Measurements from ENCODE around the gene SCMH1. TPM values are rescaled to one million over a fixed set of nuclear protein-coding genes. Genes with fewer than 3 reads are reported as not detected.

The SCMH1 gene
- total RNA-seq, 1 donor from 2014 or later = 18.4 TPM

GRCh38 chr1:41023279-41023990 lies 218.7 kb downstream of the SCMH1 start:
- Mint-ChIP-seq H3K27ac (ENCODE audit: unreplicated experiment) (peak overlapping the region; percentile 75), H3K9me3 (ENCODE audit: unreplicated experiment) (no peaks in the 10 kb centered on the region), H3K36me3 (ENCODE audit: low read depth, unreplicated experiment) (peaks cover 14% of the 10 kb centered on the region), H3K4me1 (ENCODE audit: low read depth, unreplicated experiment) (peaks cover 5% of the 10 kb centered on the region), H3K27me3 (ENCODE audit: low read depth, unreplicated experiment) (no peaks in the 10 kb centered on the region), H3K4me3 (ENCODE audit: unreplicated experiment) (no peak overlapping the region)
- H3K9ac ChIP-seq (ENCODE audit: low read length) = no peak overlapping the region
- no peak overlapping the region for H3K27ac ChIP-seq (ENCODE audit: low read depth, low read length)
- no peak overlapping the region for H2AFZ ChIP-seq (ENCODE audit: low read depth, low read length)
- H3K9me3 ChIP-seq (ENCODE audit: insufficient read depth, low read depth, low read length) = no peaks in the 10 kb centered on the region
- H3K27me3 ChIP-seq (ENCODE audit: insufficient read depth, low read length) = no peaks in the 10 kb centered on the region
- no peak for TF ChIP-seq EZH2 (IDR thresholded peaks at IDR 0.05; ENCODE audit: insufficient read depth, low read length)
- peak; percentile 35 for TF ChIP-seq CTCF (IDR thresholded peaks at IDR 0.05; ENCODE audit: insufficient read depth, low read depth, low read length)
- no peaks in the 10 kb centered on the region for H3K79me2 ChIP-seq (ENCODE audit: insufficient read depth, low read length)
- H3K36me3 ChIP-seq (ENCODE audit: insufficient read depth, low read length) = peaks cover 2% of the 10 kb centered on the region
- H3K4me1 ChIP-seq (ENCODE audit: insufficient read depth, low read length) = no peaks in the 10 kb centered on the region
- FAIRE-seq = no peak
- DNase-seq (ENCODE audit: low read depth) = no peak
- no peak overlapping the region for H3K4me3 ChIP-seq (ENCODE audit: insufficient read depth, low read depth, low read length)
- H3K4me2 ChIP-seq (ENCODE audit: low read length) = no peak overlapping the region
- H4K20me1 ChIP-seq (ENCODE audit: insufficient read depth, low read length) = peaks cover 11% of the 10 kb centered on the region

GRCh38 chr1:41022424-41022823 lies 219.7 kb downstream of the SCMH1 start:
- Mint-ChIP-seq H3K27me3 (ENCODE audit: low read depth, unreplicated experiment) (no peaks in the 10 kb centered on the region), H3K4me1 (ENCODE audit: low read depth, unreplicated experiment) (peaks cover 5% of the 10 kb centered on the region), H3K4me3 (ENCODE audit: unreplicated experiment) (no peak overlapping the region), H3K36me3 (ENCODE audit: low read depth, unreplicated experiment) (peaks cover 11% of the 10 kb centered on the region), H3K9me3 (ENCODE audit: unreplicated experiment) (no peaks in the 10 kb centered on the region), H3K27ac (ENCODE audit: unreplicated experiment) (peak overlapping the region; percentile 12)
- Histone ChIP-seq H3K27ac (ENCODE audit: low read depth, low read length) (no peak overlapping the region), H3K9me3 (ENCODE audit: insufficient read depth, low read depth, low read length) (no peaks in the 10 kb centered on the region), H4K20me1 (ENCODE audit: insufficient read depth, low read length) (peaks cover 11% of the 10 kb centered on the region), H3K4me2 (ENCODE audit: low read length) (no peak overlapping the region), H3K27me3 (ENCODE audit: insufficient read depth, low read length) (no peaks in the 10 kb centered on the region), H3K9ac (ENCODE audit: low read length) (no peak overlapping the region), H3K4me3 (ENCODE audit: insufficient read depth, low read depth, low read length) (no peak overlapping the region), H3K79me2 (ENCODE audit: insufficient read depth, low read length) (no peaks in the 10 kb centered on the region), H3K4me1 (ENCODE audit: insufficient read depth, low read length) (no peaks in the 10 kb centered on the region), H3K36me3 (ENCODE audit: insufficient read depth, low read length) (no peaks in the 10 kb centered on the region), H2AFZ (ENCODE audit: low read depth, low read length) (no peak overlapping the region)
- FAIRE-seq (no peak), DNase-seq (ENCODE audit: low read depth) (no peak)
- TF ChIP-seq EZH2 (IDR thresholded peaks at IDR 0.05; ENCODE audit: insufficient read depth, low read length) (no peak), CTCF (IDR thresholded peaks at IDR 0.05; ENCODE audit: insufficient read depth, low read depth, low read length) (no peak)
